ENCODE measurements around the gene ADAMTS2. TPM values are rescaled to one million over a fixed set of nuclear protein-coding genes. Genes with fewer than 3 reads are reported as not detected.

ADAMTS2 gene
- total and polyA plus RNA-seq, 5 donors from 2014 or later = 0.03 TPM; not detected in 4

GRCh38 chr5:179243333-179243732 lies 101.9 kb downstream of the ADAMTS2 start:
- H3K27ac ChIP-seq (ENCODE audit: insufficient read depth, low read length, poor library complexity, severe bottlenecking) = no peak overlapping the region
- H3K36me3 Mint-ChIP-seq = no peaks in the 10 kb centered on the region
- DNase-seq = no peak
- peaks cover 11% of the 10 kb centered on the region for H3K27me3 Mint-ChIP-seq
- no peak overlapping the region for H3K4me3 Mint-ChIP-seq
- no peak overlapping the region for H3K27ac Mint-ChIP-seq
- H3K27me3 ChIP-seq (ENCODE audit: control insufficient read depth, insufficient read depth, low read length) = no peaks in the 10 kb centered on the region
- no peak overlapping the region for H3K4me3 ChIP-seq (ENCODE audit: low read depth, low read length)
- H3K4me1 ChIP-seq (ENCODE audit: control insufficient read depth, insufficient read depth, low read length, poor library complexity, severe bottlenecking) = no peaks in the 10 kb centered on the region
- H3K9me3 ChIP-seq (ENCODE audit: control insufficient read depth in 2 of 2, low read length in 2 of 2) = peaks cover 11 to 13% of the 10 kb centered on the region in 2 experiments
- no peaks in the 10 kb centered on the region for H3K36me3 ChIP-seq (ENCODE audit: control insufficient read depth, insufficient read depth, low read length)
- no peak for ATAC-seq (ENCODE audit: low read depth in 2 of 2)
- no peaks in the 10 kb centered on the region for H3K4me1 Mint-ChIP-seq
- H3K9me3 Mint-ChIP-seq = peaks cover 0 to 18% (median 5%) of the 10 kb centered on the region in 7 donors

- ATAC-seq (ENCODE audit: low read depth in 2 of 2) = no peak
- Mint-ChIP-seq H3K9me3 (peaks cover 0 to 17% (median 6%) of the 10 kb centered on the region in 7 donors), H3K4me1 (no peaks in the 10 kb centered on the region), H3K36me3 (no peaks in the 10 kb centered on the region), H3K4me3 (no peak overlapping the region), H3K27me3 (peaks cover 11% of the 10 kb centered on the region), H3K27ac (no peak overlapping the region)
- no peaks in the 10 kb centered on the region for H3K4me1 ChIP-seq (ENCODE audit: control insufficient read depth, insufficient read depth, low read length, poor library complexity, severe bottlenecking)
- no peak for DNase-seq
- no peak overlapping the region for H3K4me3 ChIP-seq (ENCODE audit: low read depth, low read length)
- no peaks in the 10 kb centered on the region for H3K36me3 ChIP-seq (ENCODE audit: control insufficient read depth, insufficient read depth, low read length)
- H3K9me3 ChIP-seq (ENCODE audit: control insufficient read depth in 2 of 2, low read length in 2 of 2) = peaks cover 11 to 13% of the 10 kb centered on the region in 2 experiments
- H3K27ac ChIP-seq (ENCODE audit: insufficient read depth, low read length, poor library complexity, severe bottlenecking) = no peak overlapping the region
- H3K27me3 ChIP-seq (ENCODE audit: control insufficient read depth, insufficient read depth, low read length) = no peaks in the 10 kb centered on the region
Observed at GRCh38 chr5:179242676-179243075, 102.6 kb downstream of the ADAMTS2 start.

- Histone ChIP-seq H3K36me3 (ENCODE audit: control insufficient read depth, insufficient read depth, low read length) (no peaks in the 10 kb centered on the region), H3K9me3 (ENCODE audit: control insufficient read depth in 2 of 2, low read length in 2 of 2) (peaks cover 6 to 11% of the 10 kb centered on the region in 2 experiments), H3K27ac (ENCODE audit: insufficient read depth, low read length, poor library complexity, severe bottlenecking) (no peak overlapping the region), H3K4me3 (ENCODE audit: low read depth, low read length) (no peak overlapping the region), H3K4me1 (ENCODE audit: control insufficient read depth, insufficient read depth, low read length, poor library complexity, severe bottlenecking) (no peaks in the 10 kb centered on the region), H3K27me3 (ENCODE audit: control insufficient read depth, insufficient read depth, low read length) (no peaks in the 10 kb centered on the region)
- DNase-seq = no peak
- no peak overlapping the region for H3K27ac Mint-ChIP-seq
- H3K4me3 Mint-ChIP-seq = no peak overlapping the region
- H3K27me3 Mint-ChIP-seq = peaks cover 11% of the 10 kb centered on the region
- H3K36me3 Mint-ChIP-seq = no peaks in the 10 kb centered on the region
- H3K4me1 Mint-ChIP-seq = no peaks in the 10 kb centered on the region
- no peak for ATAC-seq (ENCODE audit: low read depth in 2 of 2)
- H3K9me3 Mint-ChIP-seq = peaks cover 0 to 16% (median 4%) of the 10 kb centered on the region in 7 donors
Observed at GRCh38 chr5:179241764-179242370, 103.4 kb downstream of the ADAMTS2 start.

GRCh38 chr5:179241175-179241574 lies 104.1 kb downstream of the ADAMTS2 start:
- no peak overlapping the region for H3K4me3 ChIP-seq (ENCODE audit: low read depth, low read length)
- Mint-ChIP-seq H3K9me3 (peaks cover 0 to 9% (median 2%) of the 10 kb centered on the region in 7 donors), H3K27me3 (peaks cover 8% of the 10 kb centered on the region), H3K4me1 (no peaks in the 10 kb centered on the region), H3K36me3 (no peaks in the 10 kb centered on the region), H3K27ac (no peak overlapping the region), H3K4me3 (no peak overlapping the region)
- H3K4me1 ChIP-seq (ENCODE audit: control insufficient read depth, insufficient read depth, low read length, poor library complexity, severe bottlenecking) = no peaks in the 10 kb centered on the region
- no peak overlapping the region for H3K27ac ChIP-seq (ENCODE audit: insufficient read depth, low read length, poor library complexity, severe bottlenecking)
- ATAC-seq (ENCODE audit: low read depth in 2 of 2) (no peak), DNase-seq (no peak)
- H3K9me3 ChIP-seq (ENCODE audit: control insufficient read depth in 2 of 2, low read length in 2 of 2) = peaks cover 1 to 4% of the 10 kb centered on the region in 2 experiments
- H3K27me3 ChIP-seq (ENCODE audit: control insufficient read depth, insufficient read depth, low read length) = no peaks in the 10 kb centered on the region
- H3K36me3 ChIP-seq (ENCODE audit: control insufficient read depth, insufficient read depth, low read length) = no peaks in the 10 kb centered on the region

GRCh38 chr5:179240561-179240960 lies 104.7 kb downstream of the ADAMTS2 start:
- no peak overlapping the region for H3K4me3 ChIP-seq (ENCODE audit: low read depth, low read length)
- H3K9me3 Mint-ChIP-seq = peaks cover 0 to 6% (median 4%) of the 10 kb centered on the region in 7 donors
- no peaks in the 10 kb centered on the region for H3K4me1 ChIP-seq (ENCODE audit: control insufficient read depth, insufficient read depth, low read length, poor library complexity, severe bottlenecking)
- no peak overlapping the region for H3K27ac ChIP-seq (ENCODE audit: insufficient read depth, low read length, poor library complexity, severe bottlenecking)
- H3K36me3 ChIP-seq (ENCODE audit: control insufficient read depth, insufficient read depth, low read length) = no peaks in the 10 kb centered on the region
- H3K4me3 Mint-ChIP-seq = no peak overlapping the region
- H3K4me1 Mint-ChIP-seq = no peaks in the 10 kb centered on the region
- no peaks in the 10 kb centered on the region for H3K9me3 ChIP-seq (ENCODE audit: control insufficient read depth in 2 of 2, low read length in 2 of 2)
- no peak overlapping the region for H3K27ac Mint-ChIP-seq
- peaks cover 6% of the 10 kb centered on the region for H3K27me3 Mint-ChIP-seq
- H3K27me3 ChIP-seq (ENCODE audit: control insufficient read depth, insufficient read depth, low read length) = no peaks in the 10 kb centered on the region
- H3K36me3 Mint-ChIP-seq = no peaks in the 10 kb centered on the region
- ATAC-seq (ENCODE audit: low read depth in 2 of 2) (no peak), DNase-seq (no peak)

GRCh38 chr5:179239256-179240135 lies 105.8 kb downstream of the ADAMTS2 start:
- ATAC-seq (ENCODE audit: low read depth in 2 of 2) (no peak), DNase-seq (no peak)
- Histone ChIP-seq H3K27ac (ENCODE audit: insufficient read depth, low read length, poor library complexity, severe bottlenecking) (no peak overlapping the region), H3K9me3 (ENCODE audit: control insufficient read depth in 2 of 2, low read length in 2 of 2) (no peaks in the 10 kb centered on the region), H3K4me1 (ENCODE audit: control insufficient read depth, insufficient read depth, low read length, poor library complexity, severe bottlenecking) (no peaks in the 10 kb centered on the region), H3K4me3 (ENCODE audit: low read depth, low read length) (no peak overlapping the region), H3K36me3 (ENCODE audit: control insufficient read depth, insufficient read depth, low read length) (no peaks in the 10 kb centered on the region), H3K27me3 (ENCODE audit: control insufficient read depth, insufficient read depth, low read length) (no peaks in the 10 kb centered on the region)
- Mint-ChIP-seq H3K9me3 (peaks cover 0 to 6% (median 4%) of the 10 kb centered on the region in 7 donors), H3K27ac (no peak overlapping the region), H3K27me3 (peaks cover 6% of the 10 kb centered on the region), H3K4me3 (no peak overlapping the region), H3K36me3 (no peaks in the 10 kb centered on the region), H3K4me1 (no peaks in the 10 kb centered on the region)

- Histone ChIP-seq H3K27ac (ENCODE audit: insufficient read depth, low read length, poor library complexity, severe bottlenecking) (no peak overlapping the region), H3K27me3 (ENCODE audit: control insufficient read depth, insufficient read depth, low read length) (no peaks in the 10 kb centered on the region), H3K36me3 (ENCODE audit: control insufficient read depth, insufficient read depth, low read length) (no peaks in the 10 kb centered on the region), H3K9me3 (ENCODE audit: control insufficient read depth in 2 of 2, low read length in 2 of 2) (no peaks in the 10 kb centered on the region), H3K4me1 (ENCODE audit: control insufficient read depth, insufficient read depth, low read length, poor library complexity, severe bottlenecking) (no peaks in the 10 kb centered on the region), H3K4me3 (ENCODE audit: low read depth, low read length) (no peak overlapping the region)
- H3K4me1 Mint-ChIP-seq = no peaks in the 10 kb centered on the region
- DNase-seq = no peak
- no peak for ATAC-seq (ENCODE audit: low read depth in 2 of 2)
- peaks cover 0 to 6% (median 4%) of the 10 kb centered on the region in 7 donors for H3K9me3 Mint-ChIP-seq
- peaks cover 6% of the 10 kb centered on the region for H3K27me3 Mint-ChIP-seq
- no peak overlapping the region for H3K27ac Mint-ChIP-seq
- no peak overlapping the region for H3K4me3 Mint-ChIP-seq
- H3K36me3 Mint-ChIP-seq = no peaks in the 10 kb centered on the region
Observed at GRCh38 chr5:179238628-179238970, 106.7 kb downstream of the ADAMTS2 start.

Measured in CD4-positive, CD25-positive, alpha-beta regulatory T cell (primary cell).